ENCODE data around the gene SYT1.

The SYT1 gene

DNA sequence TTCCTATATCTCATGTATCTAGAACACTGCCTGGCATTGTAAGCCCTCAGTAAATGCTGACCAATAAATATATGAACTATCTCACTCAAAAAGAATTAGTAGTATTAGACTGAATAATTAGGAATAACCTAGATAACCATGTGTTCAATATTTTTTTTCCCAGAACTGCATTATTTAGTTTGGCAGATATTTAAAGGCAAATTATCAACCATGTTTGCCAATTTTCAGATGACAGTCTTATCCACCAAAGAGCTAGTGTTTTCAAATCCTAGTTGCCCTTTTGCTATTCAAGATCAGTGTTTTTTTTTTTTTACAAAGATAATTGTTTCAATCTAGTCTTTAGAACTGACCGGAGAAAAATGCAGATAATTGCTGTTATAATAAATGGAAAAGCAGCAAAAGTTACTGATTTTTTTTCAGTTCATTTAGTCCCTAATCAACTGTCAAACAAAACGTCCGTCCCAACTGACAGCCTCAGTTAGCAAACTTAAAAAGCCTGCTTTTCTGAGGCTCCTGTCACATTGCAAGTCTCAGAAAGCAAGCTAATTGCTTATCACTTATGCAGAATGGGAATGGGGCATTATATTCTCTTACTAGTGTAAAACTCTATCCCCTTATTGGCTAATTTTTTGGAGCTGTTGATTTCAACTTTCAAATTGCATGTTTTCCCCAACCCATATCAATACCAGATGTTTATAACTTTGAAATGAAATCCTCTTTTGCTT is 623.0 kb downstream of the SYT1 start:
- TF ChIP-seq TAF1 (IDR thresholded peaks at IDR 0.05; ENCODE audit: borderline replicate concordance, insufficient read depth, low read length) (no peak), FOXP2 (optimal IDR thresholded peaks at IDR 0.05; ENCODE audit: borderline replicate concordance, extremely low read depth, extremely low read length, insufficient read depth) (no peak), POLR2AphosphoS5 (IDR thresholded peaks at IDR 0.05; ENCODE audit: low read depth, low read length) (no peak)
